GM19467 (cell line): ENCODE measurements around the gene B4GALT5.

Source experiments
- ATAC-seq: cut with Tn5 transposase; IDR thresholded peaks from one replicate; pipeline ENCODE4 v1.9.1; 2021; ENCODE audit warnings: mild to moderate bottlenecking, moderate library complexity; ENCODE audit not compliant: unreplicated experiment

B4GALT5 gene

GRCh38 chr20:49659056-49659455 lies 54.6 kb downstream of the B4GALT5 start:
- no peak for ATAC-seq

- ATAC-seq, result no peak
These were observed 55.2 kb downstream of the B4GALT5 start for GRCh38 chr20:49658508-49658907.

DNA sequence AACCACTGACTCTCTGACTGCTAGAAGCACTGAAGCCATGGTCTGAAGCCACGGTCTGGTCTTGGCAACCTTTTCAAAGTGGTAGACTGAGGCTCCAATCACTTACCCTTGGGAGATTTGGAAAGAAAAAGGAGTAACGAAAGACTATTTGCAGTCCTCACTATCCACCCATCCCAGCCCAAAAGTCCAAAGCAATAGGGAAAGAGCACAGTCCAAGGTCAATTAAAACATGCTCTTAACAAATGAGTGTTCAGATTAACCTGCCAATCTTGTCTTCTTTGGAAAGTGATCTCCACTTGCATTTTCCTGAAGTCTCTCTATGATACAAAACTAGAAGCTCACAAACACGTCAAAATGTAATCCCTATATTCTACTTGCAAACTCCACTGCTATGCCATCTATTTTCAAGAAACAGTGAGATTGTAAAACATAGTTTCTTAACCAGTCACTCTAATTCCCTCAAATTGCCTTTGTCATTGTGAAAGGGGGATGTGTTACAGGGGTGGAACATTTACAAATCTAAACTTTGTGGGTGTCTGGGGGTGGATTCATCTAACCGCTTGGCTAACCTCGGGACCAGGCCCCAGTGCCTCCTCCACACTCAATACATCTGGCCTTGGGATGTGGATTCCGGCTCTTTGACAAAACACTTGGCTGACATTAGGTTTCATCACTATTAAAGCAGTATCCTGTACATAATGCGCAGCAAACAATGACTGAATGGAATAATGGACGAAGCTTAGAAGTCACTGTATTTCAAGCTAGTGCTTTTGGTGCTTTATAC lies 56.4 kb downstream of the B4GALT5 start:
- no peak for ATAC-seq

DNA sequence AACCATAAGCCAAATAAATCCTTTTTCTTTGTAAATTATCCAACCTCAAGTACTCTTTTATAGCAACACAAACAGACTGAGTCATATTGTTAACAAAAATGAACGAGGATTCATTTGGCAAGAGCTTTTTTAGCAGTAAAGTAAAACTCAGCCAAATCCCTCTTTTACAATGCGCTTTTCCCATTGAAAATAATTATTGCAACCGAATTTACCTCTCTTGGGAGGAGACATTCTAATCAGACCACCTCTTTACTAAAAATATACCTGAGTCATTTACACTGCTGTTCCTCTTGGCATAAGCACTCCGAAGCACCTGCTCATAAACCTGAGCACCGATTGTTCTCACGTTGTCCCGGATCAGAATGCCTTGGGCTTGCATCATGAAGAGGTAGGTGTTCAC lies 57.4 kb downstream of the B4GALT5 start:
- ATAC-seq, result no peak

GRCh38 chr20:49653925-49654434 lies 59.7 kb downstream of the B4GALT5 start:
- no peak for ATAC-seq

- no peak for ATAC-seq
These were observed 64.0 kb downstream of the B4GALT5 start for GRCh38 chr20:49649672-49650071.

DNA sequence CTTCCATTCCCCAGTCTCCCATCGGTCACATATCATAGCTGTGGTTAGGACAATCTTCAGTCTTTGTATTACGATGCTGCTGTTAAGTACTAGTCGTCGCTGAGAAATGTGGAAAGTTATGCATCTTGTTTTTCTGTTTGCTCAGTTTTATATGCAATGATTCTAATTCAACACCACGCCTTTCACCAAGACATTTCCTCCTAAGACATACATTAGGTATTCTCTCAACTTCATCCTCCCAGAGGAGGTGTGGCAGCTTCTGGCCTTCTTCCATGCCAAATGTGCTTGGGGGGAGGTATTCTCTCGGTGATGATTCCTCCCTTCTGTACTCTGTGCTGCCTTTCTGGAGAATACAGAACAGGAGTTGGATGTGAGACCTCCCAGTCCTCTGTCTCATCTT lies 66.1 kb downstream of the B4GALT5 start:
- ATAC-seq, result no peak

DNA sequence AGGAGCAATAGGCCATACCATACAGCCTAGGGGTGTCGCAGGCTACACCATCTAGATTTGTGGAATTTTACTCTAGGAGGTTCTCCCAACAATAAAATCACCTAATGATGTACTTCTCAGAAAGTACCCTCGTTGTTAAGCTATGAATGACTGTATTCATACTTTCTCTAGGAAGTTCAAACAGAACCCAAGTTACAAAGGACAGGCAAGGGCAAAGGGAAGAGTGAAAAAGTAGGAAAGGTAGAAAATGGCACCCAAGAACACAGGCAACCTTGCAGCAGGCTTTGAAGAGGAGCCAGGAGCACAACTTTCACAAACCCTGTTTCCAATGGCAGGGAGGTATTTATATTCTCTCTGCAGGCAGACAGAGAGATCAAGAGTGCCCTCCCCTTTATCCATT lies 67.2 kb downstream of the B4GALT5 start:
- ATAC-seq, result no peak

- no peak for ATAC-seq
These were observed 67.6 kb downstream of the B4GALT5 start for GRCh38 chr20:49646126-49646525.

GRCh38 chr20:49644980-49645565 lies 68.6 kb downstream of the B4GALT5 start:
- no peak for ATAC-seq

GRCh38 chr20:49642816-49643215 lies 70.9 kb downstream of the B4GALT5 start:
- no peak for ATAC-seq

- no peak for ATAC-seq
These were observed 71.7 kb downstream of the B4GALT5 start for GRCh38 chr20:49641683-49642656.

- ATAC-seq, result no peak
These were observed 76.5 kb downstream of the B4GALT5 start for GRCh38 chr20:49637046-49637637.

GRCh38 chr20:49636447-49636846 lies 77.2 kb downstream of the B4GALT5 start:
- no peak for ATAC-seq

GRCh38 chr20:49635866-49636265 lies 77.8 kb downstream of the B4GALT5 start:
- no peak for ATAC-seq

- ATAC-seq, result no peak
These were observed 78.5 kb downstream of the B4GALT5 start for GRCh38 chr20:49635166-49635565.

GRCh38 chr20:49634116-49634515 lies 79.6 kb downstream of the B4GALT5 start:
- no peak for ATAC-seq

GRCh38 chr20:49633643-49634042 lies 80.0 kb downstream of the B4GALT5 start:
- no peak for ATAC-seq

- ATAC-seq, result no peak
These were observed 80.7 kb downstream of the B4GALT5 start for GRCh38 chr20:49633023-49633422.

DNA sequence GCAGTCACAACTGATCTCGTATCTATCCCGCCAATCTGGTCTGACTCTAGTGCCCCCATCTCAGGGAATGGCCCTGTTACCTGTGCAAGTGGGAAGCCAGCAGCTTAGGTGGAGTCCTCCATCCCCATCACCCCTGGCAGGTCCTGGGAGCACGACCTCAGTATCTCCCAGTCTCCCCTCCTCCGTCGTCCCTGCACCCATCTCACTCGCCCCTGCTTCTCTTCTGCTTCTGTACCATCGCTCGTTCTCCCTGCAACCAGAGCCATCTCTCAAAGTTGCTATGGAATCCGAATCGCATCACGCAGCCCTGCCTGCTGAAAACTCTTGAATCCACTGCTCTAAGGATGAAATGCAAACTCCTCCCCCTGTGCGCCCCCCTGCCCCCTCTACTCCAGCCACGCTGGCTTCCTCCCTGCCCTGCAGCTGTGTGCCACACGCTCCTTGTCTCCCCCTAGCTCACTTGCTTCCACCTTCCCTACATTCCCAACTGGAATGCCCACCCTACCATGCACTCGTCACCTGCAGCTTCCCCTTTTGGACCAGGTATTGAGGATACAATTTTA lies 81.7 kb downstream of the B4GALT5 start:
- no peak for ATAC-seq
